Measurements from ENCODE around the gene NUTF2. TPM values are rescaled to one million over a fixed set of nuclear protein-coding genes. Genes with fewer than 3 reads are reported as not detected.
A peak's percentile ranks its signal among the peaks of the same experiment; 100 is the strongest.

NUTF2 gene
- total RNA-seq, 5 donors from 2014 or later (not counting 1 experiment from before 2014, with no cell fraction given) = 37.4 to 55.0 (median 48.3) TPM

DNA sequence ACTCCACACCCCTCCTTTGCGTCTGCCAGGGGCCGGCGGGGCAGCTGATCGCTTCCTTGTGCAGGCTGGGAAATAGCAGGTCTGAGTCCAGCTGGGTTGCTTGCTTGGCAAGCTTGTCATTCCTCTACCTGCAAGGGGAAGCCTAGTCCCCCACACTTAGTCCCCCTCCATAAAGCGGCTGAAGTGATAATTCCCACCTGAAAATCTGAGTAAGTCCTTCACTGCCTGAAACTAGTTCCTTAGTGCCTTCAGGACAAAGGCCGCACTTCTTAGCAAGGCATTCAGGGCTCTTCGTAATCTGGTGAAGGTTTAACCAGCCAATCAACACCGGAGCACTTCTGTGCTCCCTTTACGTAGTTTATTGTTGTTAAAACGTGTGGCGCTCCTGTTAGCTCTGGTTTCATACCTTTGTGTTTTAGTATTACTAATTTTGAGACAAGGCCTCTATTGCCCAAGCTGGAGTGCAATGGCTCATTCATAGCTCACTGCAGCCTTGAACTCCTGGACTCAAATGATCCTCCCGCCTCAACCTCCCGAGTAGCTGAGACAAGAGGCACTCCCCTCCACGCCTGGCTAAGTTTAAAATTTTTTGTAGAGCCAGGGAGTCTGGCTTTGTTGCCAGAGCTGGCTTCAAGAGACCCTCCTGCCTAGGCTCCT lies 47.1 kb downstream of the NUTF2 start:
- CTCF ChIA-PET = interaction anchor here in 1 of 2 donors (1.0 to 1.3 kb wide), 2 partner anchors 10 to 78 kb away, joined by 4 to 6 read pairs; no protein-coding TSS in a partner anchor
- DNase-seq (peak in 5 of 35 experiments; percentile 2 to 31 (median 11)), ATAC-seq (replicated peaks in 1 of 4) (no peak)
- Mint-ChIP-seq H3K27me3 (no peaks in the 10 kb centered on the region), H3K36me3 (peaks cover 4% of the 10 kb centered on the region), H3K9me3 (no peaks in the 10 kb centered on the region), H3K4me3 (peak overlapping the region; percentile 90 to 96 (median 95)), H3K4me1 (peaks cover 40 to 55% (median 49%) of the 10 kb centered on the region in 3 donors), H3K27ac (peak overlapping the region; percentile 86 to 91)
- H3K4me3 ChIP-seq (ENCODE audit: control insufficient read depth in 1 of 2, extremely low read depth in 1 of 2, low read length in 1 of 2) = peak overlapping the region; percentile 87 to 95
- peaks cover 14 to 27% of the 10 kb centered on the region in 2 experiments for H3K4me1 ChIP-seq (ENCODE audit: control insufficient read depth in 1 of 2, extremely low read depth in 1 of 2, insufficient read depth in 2 of 2, low read length in 2 of 2)
- no peaks in the 10 kb centered on the region for H3K9me3 ChIP-seq
- peak overlapping the region; percentile 85 for H3K27ac ChIP-seq (ENCODE audit: low read length)
- WGBS (ENCODE audit: insufficient coverage) = 35% methylated on average over 8 of the region's 14 CpGs
- POLR2A ChIA-PET = interaction anchor here (0.6 to 1.2 kb wide), 2 partner anchors 77 to 87 kb away, joined by 3 to 10 read pairs; no protein-coding TSS in a partner anchor
- no peaks in the 10 kb centered on the region for H3K27me3 ChIP-seq (replicated peaks in 1 of 2; ENCODE audit: control insufficient read depth in 2 of 2, extremely low read depth in 1 of 2, insufficient read depth in 2 of 2, low read length in 1 of 2)
- peaks cover 0 to 3% of the 10 kb centered on the region in 2 donors for H3K36me3 ChIP-seq (ENCODE audit: control insufficient read depth in 2 of 2, extremely low read depth in 1 of 2, insufficient read depth in 1 of 2, low read length in 1 of 2)

- peaks cover 53 to 67% (median 58%) of the 10 kb centered on the region in 3 donors for H3K4me1 Mint-ChIP-seq
These were observed 50.5 kb downstream of the NUTF2 start for GRCh38 chr16:67897231-67897630.

GRCh38 chr16:67901734-67902133 lies 55.0 kb downstream of the NUTF2 start:
- Mint-ChIP-seq H3K27ac (no peak overlapping the region), H3K36me3 (peaks cover 15% of the 10 kb centered on the region), H3K4me1 (peaks cover 24 to 29% (median 29%) of the 10 kb centered on the region in 3 donors), H3K9me3 (no peaks in the 10 kb centered on the region), H3K4me3 (no peak overlapping the region), H3K27me3 (no peaks in the 10 kb centered on the region)
- H3K36me3 ChIP-seq (ENCODE audit: control insufficient read depth in 2 of 2, extremely low read depth in 1 of 2, insufficient read depth in 1 of 2, low read length in 1 of 2) = peaks cover 10 to 13% of the 10 kb centered on the region in 2 donors
- no peak for ATAC-seq (replicated peaks in 1 of 4)
- DNase-seq = no peak
- 86% methylated on average over 3 of the region's 5 CpGs for WGBS (ENCODE audit: insufficient coverage)
- H3K4me3 ChIP-seq (ENCODE audit: control insufficient read depth in 1 of 2, extremely low read depth in 1 of 2, low read length in 1 of 2) = no peak overlapping the region
- no peaks in the 10 kb centered on the region for H3K27me3 ChIP-seq (replicated peaks in 1 of 2; ENCODE audit: control insufficient read depth in 2 of 2, extremely low read depth in 1 of 2, insufficient read depth in 2 of 2, low read length in 1 of 2)
- ChIA-PET CTCF (no interaction called here), POLR2A (interaction anchor here in 1 of 2 donors (0.7 kb wide), 1 partner anchor 39 kb away, joined by 6 read pairs; no protein-coding TSS in a partner anchor)
- H3K27ac ChIP-seq (ENCODE audit: low read length) = no peak overlapping the region
- H3K4me1 ChIP-seq (ENCODE audit: control insufficient read depth in 1 of 2, extremely low read depth in 1 of 2, insufficient read depth in 2 of 2, low read length in 2 of 2) = peaks cover 0 to 2% of the 10 kb centered on the region in 2 experiments
- no peaks in the 10 kb centered on the region for H3K9me3 ChIP-seq

More at GRCh38 chr16:67897231-67897630, 50.5 kb downstream of the NUTF2 start:
- Histone ChIP-seq H3K4me3 (ENCODE audit: control insufficient read depth in 1 of 2, extremely low read depth in 1 of 2, low read length in 1 of 2) (no peak overlapping the region), H3K27me3 (replicated peaks in 1 of 2; ENCODE audit: control insufficient read depth in 2 of 2, extremely low read depth in 1 of 2, insufficient read depth in 2 of 2, low read length in 1 of 2) (no peaks in the 10 kb centered on the region), H3K4me1 (ENCODE audit: control insufficient read depth in 1 of 2, extremely low read depth in 1 of 2, insufficient read depth in 2 of 2, low read length in 2 of 2) (peaks cover 14 to 27% of the 10 kb centered on the region in 2 experiments), H3K9me3 (no peaks in the 10 kb centered on the region), H3K27ac (ENCODE audit: low read length) (no peak overlapping the region), H3K36me3 (ENCODE audit: control insufficient read depth in 2 of 2, extremely low read depth in 1 of 2, insufficient read depth in 1 of 2, low read length in 1 of 2) (peaks cover 4 to 11% of the 10 kb centered on the region in 2 donors)
- Mint-ChIP-seq H3K4me3 (no peak overlapping the region), H3K36me3 (peaks cover 4% of the 10 kb centered on the region), H3K27ac (no peak overlapping the region), H3K9me3 (no peaks in the 10 kb centered on the region), H3K27me3 (no peaks in the 10 kb centered on the region)
- DNase-seq (no peak), ATAC-seq (replicated peaks in 1 of 4) (no peak)
- CTCF ChIA-PET = interaction anchor here in 1 of 2 donors (0.6 to 1.5 kb wide), 4 partner anchors 11 to 449 kb away, joined by 3 to 4 read pairs (median 3); partner anchors contain the start of gene CTRL
- POLR2A ChIA-PET = interaction anchor here in 1 of 2 donors (0.6 kb wide), 1 partner anchor 42 kb away, joined by 7 read pairs; no protein-coding TSS in a partner anchor
- 100% methylated on average over 1 of the region's 3 CpGs for WGBS (ENCODE audit: insufficient coverage)

- no peaks in the 10 kb centered on the region for H3K4me1 ChIP-seq (ENCODE audit: control insufficient read depth in 1 of 2, extremely low read depth in 1 of 2, insufficient read depth in 2 of 2, low read length in 2 of 2)
- Mint-ChIP-seq H3K9me3 (no peaks in the 10 kb centered on the region), H3K36me3 (peaks cover 12% of the 10 kb centered on the region), H3K4me3 (no peak overlapping the region), H3K27ac (peak overlapping the region in 1 of 2 donors; percentile 34), H3K27me3 (no peaks in the 10 kb centered on the region), H3K4me1 (peaks cover 15 to 25% (median 19%) of the 10 kb centered on the region in 3 donors)
- ATAC-seq (replicated peaks in 1 of 4) = no peak
- ChIA-PET CTCF (no interaction called here), POLR2A (no interaction called here)
- DNase-seq = no peak
- no peak overlapping the region for H3K4me3 ChIP-seq (ENCODE audit: control insufficient read depth in 1 of 2, extremely low read depth in 1 of 2, low read length in 1 of 2)
- no peak overlapping the region for H3K27ac ChIP-seq (ENCODE audit: low read length)
- no peaks in the 10 kb centered on the region for H3K9me3 ChIP-seq
- peaks cover 10 to 13% of the 10 kb centered on the region in 2 donors for H3K36me3 ChIP-seq (ENCODE audit: control insufficient read depth in 2 of 2, extremely low read depth in 1 of 2, insufficient read depth in 1 of 2, low read length in 1 of 2)
- WGBS (ENCODE audit: insufficient coverage) = 100% methylated on average over 1 of the region's 4 CpGs
- no peaks in the 10 kb centered on the region for H3K27me3 ChIP-seq (replicated peaks in 1 of 2; ENCODE audit: control insufficient read depth in 2 of 2, extremely low read depth in 1 of 2, insufficient read depth in 2 of 2, low read length in 1 of 2)
These were observed 56.1 kb downstream of the NUTF2 start for GRCh38 chr16:67902831-67903230.

- no peak overlapping the region for H3K4me3 Mint-ChIP-seq
- ChIA-PET CTCF (no interaction called here), POLR2A (interaction anchor here in 1 of 2 donors (0.5 kb wide), 1 partner anchor 23 kb away, joined by 7 read pairs; no protein-coding TSS in a partner anchor)
- H3K4me3 ChIP-seq (ENCODE audit: control insufficient read depth in 1 of 2, extremely low read depth in 1 of 2, low read length in 1 of 2) = no peak overlapping the region
- ATAC-seq (replicated peaks in 1 of 4) = no peak
- no peaks in the 10 kb centered on the region for H3K27me3 Mint-ChIP-seq
- 90% methylated on average over 10 of the region's 11 CpGs for WGBS (ENCODE audit: insufficient coverage)
- no peak overlapping the region for H3K27ac Mint-ChIP-seq
- H3K9me3 Mint-ChIP-seq = no peaks in the 10 kb centered on the region
- peaks cover 0 to 12% of the 10 kb centered on the region in 2 experiments for H3K4me1 ChIP-seq (ENCODE audit: control insufficient read depth in 1 of 2, extremely low read depth in 1 of 2, insufficient read depth in 2 of 2, low read length in 2 of 2)
- no peaks in the 10 kb centered on the region for H3K9me3 ChIP-seq
- no peak overlapping the region for H3K27ac ChIP-seq (ENCODE audit: low read length)
- peaks cover 7 to 40% of the 10 kb centered on the region in 2 donors for H3K36me3 ChIP-seq (ENCODE audit: control insufficient read depth in 2 of 2, extremely low read depth in 1 of 2, insufficient read depth in 1 of 2, low read length in 1 of 2)
- H3K4me1 Mint-ChIP-seq = peaks cover 11 to 21% (median 13%) of the 10 kb centered on the region in 3 donors
- H3K36me3 Mint-ChIP-seq = peaks cover 31% of the 10 kb centered on the region
- H3K27me3 ChIP-seq (replicated peaks in 1 of 2; ENCODE audit: control insufficient read depth in 2 of 2, extremely low read depth in 1 of 2, insufficient read depth in 2 of 2, low read length in 1 of 2) = no peaks in the 10 kb centered on the region
- no peak for DNase-seq
These were observed 60.9 kb downstream of the NUTF2 start for GRCh38 chr16:67907397-67908180.
